Measurements from ENCODE around the gene LIN28A.

LIN28A gene

GRCh38 chr1:26378088-26378878 lies 32.3 kb upstream of the LIN28A start:
- no peak for TF ChIP-seq ZBTB7A (IDR thresholded peaks at IDR 0.05; ENCODE audit: low read depth)
- no peak for TF ChIP-seq FOXM1 (IDR thresholded peaks at IDR 0.05; ENCODE audit: borderline replicate concordance, low read depth)
- TF ChIP-seq YY1 (IDR thresholded peaks at IDR 0.05; ENCODE audit: low read depth) = no peak
- TF ChIP-seq TCF12 (IDR thresholded peaks at IDR 0.05; ENCODE audit: low read depth) = no peak
- no peak for TF ChIP-seq EGR1 (IDR thresholded peaks at IDR 0.05)
- TF ChIP-seq EP300 (IDR thresholded peaks at IDR 0.05; ENCODE audit: borderline replicate concordance) = no peak
- TF ChIP-seq CEBPB (IDR thresholded peaks at IDR 0.05) = peak; percentile 58
- TF ChIP-seq MAX (IDR thresholded peaks at IDR 0.05) = no peak
- TF ChIP-seq TEAD4 (IDR thresholded peaks at IDR 0.05) = 0 out of 2 replicates have a peak, but pooled peaks have one; percentile 28
- no peak for TF ChIP-seq CREB1 (IDR thresholded peaks at IDR 0.05; ENCODE audit: low read depth)
- TF ChIP-seq NFIC (IDR thresholded peaks at IDR 0.05) = no peak
- no peak for TF ChIP-seq TAF1 (IDR thresholded peaks at IDR 0.05; ENCODE audit: low read depth)

DNA sequence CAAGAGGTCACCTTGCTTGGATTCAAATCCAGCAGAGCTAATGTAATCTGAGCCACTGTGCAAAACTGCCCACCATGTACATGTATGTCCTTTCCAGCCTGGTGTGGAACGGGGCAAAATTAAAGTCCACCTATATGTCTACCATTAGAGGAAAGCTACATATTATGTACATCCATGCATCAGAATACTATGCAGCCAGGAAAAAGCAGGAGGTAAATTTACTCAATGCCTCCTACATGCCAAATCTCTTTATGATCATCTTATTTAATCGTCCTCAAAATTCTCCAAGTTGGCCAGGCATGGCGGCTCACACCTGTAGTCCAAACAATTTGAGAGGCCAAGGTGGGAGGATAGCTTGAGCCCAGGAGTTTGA lies 31.8 kb upstream of the LIN28A start:
- TF ChIP-seq NFIC (IDR thresholded peaks at IDR 0.05) (no peak), FOXM1 (IDR thresholded peaks at IDR 0.05; ENCODE audit: borderline replicate concordance, low read depth) (no peak), EGR1 (IDR thresholded peaks at IDR 0.05) (no peak)

DNA sequence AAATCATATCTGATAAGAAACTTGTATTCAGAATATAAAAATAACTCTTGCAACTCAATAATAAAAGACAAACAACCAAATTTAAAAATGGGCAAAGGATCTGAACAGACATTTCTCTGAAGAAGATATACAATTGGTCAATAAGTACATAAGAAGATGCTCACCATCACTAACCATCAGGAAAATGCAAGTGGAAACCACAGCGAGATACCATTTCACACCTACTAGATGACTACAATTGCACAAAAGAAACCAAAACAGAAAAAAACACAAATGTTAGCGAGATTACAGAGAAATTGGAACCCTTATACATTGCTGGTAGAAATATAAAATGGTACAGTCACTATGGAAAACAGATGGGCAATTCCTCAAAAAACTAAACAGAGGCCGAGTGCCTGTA lies 26.5 kb upstream of the LIN28A start:
- no peak for TF ChIP-seq NFIC (IDR thresholded peaks at IDR 0.05)
- no peak for TF ChIP-seq MAX (IDR thresholded peaks at IDR 0.05)
- no peak for TF ChIP-seq EP300 (IDR thresholded peaks at IDR 0.05; ENCODE audit: borderline replicate concordance)
- no peak for TF ChIP-seq YY1 (IDR thresholded peaks at IDR 0.05; ENCODE audit: low read depth)

DNA sequence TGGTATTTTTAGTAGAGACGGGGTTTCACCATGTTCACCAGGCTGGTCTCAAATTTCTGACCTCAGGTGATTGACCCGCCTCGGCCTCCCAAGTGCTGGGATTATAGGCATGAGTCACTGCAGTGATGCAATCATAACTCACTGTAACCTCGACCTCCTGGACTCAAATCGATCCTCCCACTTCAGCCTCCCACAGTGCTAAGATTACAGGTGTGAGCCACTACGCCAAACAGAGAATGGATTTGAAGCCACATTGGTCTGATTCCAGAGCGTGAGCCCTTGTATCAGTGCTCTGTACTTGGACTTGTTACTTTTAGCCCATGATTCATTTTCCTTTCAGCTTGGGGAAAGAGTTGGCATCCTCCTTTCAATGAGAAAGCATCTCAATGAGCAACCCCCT lies 23.2 kb upstream of the LIN28A start:
- TF ChIP-seq MAX (IDR thresholded peaks at IDR 0.05) (peak; percentile 50; the same call in 1 of the 2 replicates), YY1 (IDR thresholded peaks at IDR 0.05; ENCODE audit: low read depth) (no peak), EP300 (IDR thresholded peaks at IDR 0.05; ENCODE audit: borderline replicate concordance) (peak; percentile 20; the same call in 1 of the 2 replicates), ZBTB7A (IDR thresholded peaks at IDR 0.05; ENCODE audit: low read depth) (no peak), TCF12 (IDR thresholded peaks at IDR 0.05; ENCODE audit: low read depth) (peak; percentile 53; the same call in 1 of the 2 replicates), TEAD4 (IDR thresholded peaks at IDR 0.05) (no peak), FOXM1 (IDR thresholded peaks at IDR 0.05; ENCODE audit: borderline replicate concordance, low read depth) (no peak), CEBPB (IDR thresholded peaks at IDR 0.05) (peak; percentile 92), EGR1 (IDR thresholded peaks at IDR 0.05) (no peak)
- TF ChIP-seq, protein P1, sequence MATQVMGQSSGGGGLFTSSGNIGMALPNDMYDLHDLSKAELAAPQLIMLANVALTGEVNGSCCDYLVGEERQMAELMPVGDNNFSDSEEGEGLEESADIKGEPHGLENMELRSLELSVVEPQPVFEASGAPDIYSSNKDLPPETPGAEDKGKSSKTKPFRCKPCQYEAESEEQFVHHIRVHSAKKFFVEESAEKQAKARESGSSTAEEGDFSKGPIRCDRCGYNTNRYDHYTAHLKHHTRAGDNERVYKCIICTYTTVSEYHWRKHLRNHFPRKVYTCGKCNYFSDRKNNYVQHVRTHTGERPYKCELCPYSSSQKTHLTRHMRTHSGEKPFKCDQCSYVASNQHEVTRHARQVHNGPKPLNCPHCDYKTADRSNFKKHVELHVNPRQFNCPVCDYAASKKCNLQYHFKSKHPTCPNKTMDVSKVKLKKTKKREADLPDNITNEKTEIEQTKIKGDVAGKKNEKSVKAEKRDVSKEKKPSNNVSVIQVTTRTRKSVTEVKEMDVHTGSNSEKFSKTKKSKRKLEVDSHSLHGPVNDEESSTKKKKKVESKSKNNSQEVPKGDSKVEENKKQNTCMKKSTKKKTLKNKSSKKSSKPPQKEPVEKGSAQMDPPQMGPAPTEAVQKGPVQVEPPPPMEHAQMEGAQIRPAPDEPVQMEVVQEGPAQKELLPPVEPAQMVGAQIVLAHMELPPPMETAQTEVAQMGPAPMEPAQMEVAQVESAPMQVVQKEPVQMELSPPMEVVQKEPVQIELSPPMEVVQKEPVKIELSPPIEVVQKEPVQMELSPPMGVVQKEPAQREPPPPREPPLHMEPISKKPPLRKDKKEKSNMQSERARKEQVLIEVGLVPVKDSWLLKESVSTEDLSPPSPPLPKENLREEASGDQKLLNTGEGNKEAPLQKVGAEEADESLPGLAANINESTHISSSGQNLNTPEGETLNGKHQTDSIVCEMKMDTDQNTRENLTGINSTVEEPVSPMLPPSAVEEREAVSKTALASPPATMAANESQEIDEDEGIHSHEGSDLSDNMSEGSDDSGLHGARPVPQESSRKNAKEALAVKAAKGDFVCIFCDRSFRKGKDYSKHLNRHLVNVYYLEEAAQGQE (IDR thresholded peaks at IDR 0.05; ENCODE audit: low read depth) = no peak

DNA sequence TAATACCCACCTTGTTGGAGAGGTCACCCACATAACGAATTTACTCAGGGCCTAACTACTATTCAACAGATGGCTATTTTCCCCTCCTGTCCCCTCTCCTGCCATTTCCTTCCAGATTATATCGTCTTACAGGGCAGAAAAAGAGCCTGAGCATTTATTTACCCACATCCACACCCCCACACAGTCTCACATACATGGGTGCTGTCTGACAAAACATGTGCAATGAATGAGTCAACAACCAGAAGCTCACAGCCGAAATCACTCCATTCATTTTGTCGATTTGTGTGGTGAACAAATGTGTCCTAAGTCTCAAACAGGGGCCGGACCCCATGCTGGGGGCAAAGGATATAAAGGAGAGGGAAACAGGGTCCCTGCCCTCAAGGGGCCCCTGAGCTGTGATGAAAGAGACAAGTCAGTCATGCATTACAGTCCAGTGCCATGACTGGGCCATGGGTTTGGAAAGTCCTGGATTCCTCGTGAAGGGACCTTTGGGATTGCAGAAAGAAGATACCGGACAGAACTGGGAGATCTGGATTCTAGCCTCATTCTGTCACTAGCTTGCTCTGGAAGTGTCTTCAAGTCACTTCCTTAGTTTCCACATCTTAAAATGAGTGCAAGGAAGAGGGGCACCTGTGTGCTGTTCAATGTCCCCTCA lies 21.7 kb upstream of the LIN28A start:
- TF ChIP-seq CEBPB (IDR thresholded peaks at IDR 0.05) (no peak), FOXM1 (IDR thresholded peaks at IDR 0.05; ENCODE audit: borderline replicate concordance, low read depth) (no peak), EGR1 (IDR thresholded peaks at IDR 0.05) (no peak), MAX (IDR thresholded peaks at IDR 0.05) (no peak), NFIC (IDR thresholded peaks at IDR 0.05) (no peak), TEAD4 (IDR thresholded peaks at IDR 0.05) (no peak), YY1 (IDR thresholded peaks at IDR 0.05; ENCODE audit: low read depth) (no peak), ZBTB7A (IDR thresholded peaks at IDR 0.05; ENCODE audit: low read depth) (no peak), TAF1 (IDR thresholded peaks at IDR 0.05; ENCODE audit: low read depth) (no peak), TCF12 (IDR thresholded peaks at IDR 0.05; ENCODE audit: low read depth) (no peak), CREB1 (IDR thresholded peaks at IDR 0.05; ENCODE audit: low read depth) (no peak)
- TF ChIP-seq, protein P1 (IDR thresholded peaks at IDR 0.05; ENCODE audit: low read depth) = no peak
- TF ChIP-seq, protein P2, sequence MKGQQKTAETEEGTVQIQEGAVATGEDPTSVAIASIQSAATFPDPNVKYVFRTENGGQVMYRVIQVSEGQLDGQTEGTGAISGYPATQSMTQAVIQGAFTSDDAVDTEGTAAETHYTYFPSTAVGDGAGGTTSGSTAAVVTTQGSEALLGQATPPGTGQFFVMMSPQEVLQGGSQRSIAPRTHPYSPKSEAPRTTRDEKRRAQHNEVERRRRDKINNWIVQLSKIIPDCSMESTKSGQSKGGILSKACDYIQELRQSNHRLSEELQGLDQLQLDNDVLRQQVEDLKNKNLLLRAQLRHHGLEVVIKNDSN (IDR thresholded peaks at IDR 0.05) = no peak
